Neural cell (in vitro differentiated cells): ENCODE measurements around the gene P4HA3.

Experiments
- CTCF ChIP-seq: fragments of 450-650 bp; IDR thresholded peaks from 2 replicates; pipeline ENCODE4 v1.5.1; 2014; ENCODE audit warnings: antibody characterized with exemption, mild to moderate bottlenecking, moderate library complexity; ENCODE audit not compliant: poor library complexity, severe bottlenecking
- EP300 ChIP-seq: fragments of 450-650 bp; conservative IDR thresholded peaks from 2 replicates; pipeline ENCODE4 v1.6.1; 2014; ENCODE audit warnings: antibody characterized with exemption, mild to moderate bottlenecking, moderate library complexity; ENCODE audit not compliant: poor library complexity, severe bottlenecking
- MXI1 ChIP-seq: fragments of 450-650 bp; conservative IDR thresholded peaks from 2 replicates; pipeline ENCODE4 v1.6.1; 2014; ENCODE audit warnings: antibody characterized with exemption, mild to moderate bottlenecking; ENCODE audit not compliant: poor library complexity, severe bottlenecking
- POLR2AphosphoS5 ChIP-seq: IDR thresholded peaks from 2 replicates; pipeline ENCODE4 v1.6.1; 2012
- RAD21 ChIP-seq: fragments of 450-650 bp; conservative IDR thresholded peaks from 2 replicates; pipeline ENCODE4 v1.6.1; 2014; ENCODE audit warnings: antibody characterized with exemption, mild to moderate bottlenecking, moderate library complexity

GRCh38 chr11:74311352-74311926 lies at the start of gene P4HA3:
- TF ChIP-seq CTCF = peak; percentile 24
- no peak for TF ChIP-seq MXI1
- no peak for TF ChIP-seq EP300
- TF ChIP-seq POLR2AphosphoS5 = no peak
- no peak for TF ChIP-seq RAD21
